ENCODE measurements around the gene SIN3B.
A peak's percentile ranks its signal among the peaks of the same experiment; 100 is the strongest.

SIN3B gene

DNA sequence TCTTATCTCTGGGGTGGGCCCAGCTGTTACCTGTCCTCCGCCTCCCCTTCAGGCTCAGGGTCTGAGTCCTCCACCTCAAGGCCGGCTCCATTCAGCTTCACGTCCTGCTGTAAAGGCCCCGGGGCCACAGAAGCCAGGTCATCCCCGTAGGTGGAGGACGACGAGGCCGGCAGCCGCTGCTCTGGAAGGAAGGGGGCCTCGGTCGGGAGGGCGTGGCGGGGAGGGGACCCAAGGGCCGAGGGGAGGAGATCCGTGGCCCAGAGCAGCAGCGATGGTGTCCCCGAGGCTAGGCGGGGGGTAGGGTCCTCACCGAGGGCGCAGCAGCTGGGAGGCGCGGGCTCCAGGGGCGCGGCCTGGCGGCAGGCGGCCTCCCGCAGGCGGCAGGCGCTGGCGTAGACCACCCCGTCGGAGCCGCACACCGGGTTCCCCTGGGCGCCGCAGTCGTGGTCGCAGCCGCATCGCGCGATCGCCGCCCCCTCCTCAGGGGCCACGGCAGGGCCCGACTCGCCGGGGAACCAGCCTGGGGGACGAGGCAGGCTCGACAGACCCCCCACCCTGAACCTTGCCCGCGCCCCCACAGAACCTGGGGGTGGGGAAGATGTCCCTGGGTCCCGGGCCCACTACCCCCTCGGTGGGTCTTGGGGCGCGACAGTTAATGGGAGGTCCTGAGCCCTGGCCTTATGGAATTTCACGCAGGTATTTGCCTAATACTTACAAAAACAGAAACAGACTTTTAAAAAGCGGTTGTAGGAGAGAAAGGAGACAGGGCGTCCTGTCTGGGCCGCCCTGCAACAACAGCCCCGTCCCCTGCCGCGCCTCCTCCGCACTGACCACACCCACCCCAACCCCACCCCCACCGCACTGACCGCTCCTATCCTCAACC is 67.2 kb downstream of the SIN3B start:
- H3K27ac ChIP-seq = peak overlapping the region; percentile 70 to 96 (median 84); a peak in 21 of 22 replicates
- H3K9ac ChIP-seq = peak overlapping the region; percentile 72 to 91 (median 81)
- no peaks in the 10 kb centered on the region for H3K27me3 ChIP-seq
- no peaks in the 10 kb centered on the region for H3K36me3 ChIP-seq
- H4K20me1 ChIP-seq = peaks cover 0 to 4% (median 0%) of the 10 kb centered on the region in 11 experiments; a peak in 1 of 22 replicates
- H3K9me3 ChIP-seq (replicated peaks in 1 of 11) = no peaks in the 10 kb centered on the region
- peak overlapping the region; percentile 57 to 76 (median 64) for H3K4me3 ChIP-seq
- peaks cover 75 to 94% (median 91%) of the 10 kb centered on the region in 10 experiments for H3K4me1 ChIP-seq
- TF ChIP-seq Cebpa-rat (IDR thresholded peaks at IDR 0.05) = no peak
- peak overlapping the region; percentile 95 to 100 (median 99) for H3K4me2 ChIP-seq

DNA sequence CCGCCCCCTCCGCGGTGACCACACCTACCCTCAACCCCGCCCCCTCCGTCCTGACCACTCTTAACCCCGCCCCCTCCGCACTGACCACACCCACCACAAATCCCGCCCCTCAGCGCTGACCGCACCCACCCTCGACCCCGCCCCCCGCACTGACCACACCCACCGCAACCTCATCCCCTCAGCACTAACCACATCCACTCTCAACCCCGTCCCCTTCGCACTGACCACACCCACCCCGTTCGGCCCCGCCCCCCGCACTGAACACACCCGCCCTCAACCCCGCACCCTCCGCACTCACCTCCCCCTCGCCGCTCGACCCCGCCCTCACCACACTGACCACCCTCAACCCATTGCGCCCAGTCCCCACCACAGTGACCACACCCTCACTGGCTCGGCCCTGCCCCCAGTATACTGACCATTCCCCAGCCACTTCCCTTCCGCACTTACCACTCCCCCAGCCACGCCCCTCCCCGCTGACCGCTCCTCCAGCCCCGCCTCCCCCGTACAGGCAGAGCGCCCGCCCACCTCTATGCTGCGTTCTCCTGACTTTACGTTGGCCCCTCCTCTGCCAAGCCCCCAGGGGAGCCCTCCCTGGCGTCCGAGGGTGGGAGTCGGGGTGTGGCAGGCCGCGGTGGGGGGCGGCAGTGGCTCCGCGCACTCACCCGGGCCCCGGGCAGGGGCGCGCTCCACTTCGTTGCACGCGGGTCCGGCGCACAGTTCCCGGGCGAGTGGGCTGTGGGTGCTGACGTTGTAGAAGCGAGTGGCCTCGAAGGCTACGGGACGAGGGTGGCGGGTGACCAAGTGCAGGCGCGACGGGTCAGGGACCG is 68.0 kb downstream of the SIN3B start:
- Histone ChIP-seq H3K9ac (peak overlapping the region; percentile 70 to 82 (median 77)), H3K27me3 (no peaks in the 10 kb centered on the region), H4K20me1 (peaks cover 0 to 4% (median 0%) of the 10 kb centered on the region in 11 experiments; a peak in 1 of 22 replicates), H3K36me3 (no peaks in the 10 kb centered on the region), H3K27ac (peak overlapping the region; percentile 60 to 82 (median 75); a peak in 21 of 22 replicates), H3K9me3 (replicated peaks in 1 of 11) (no peaks in the 10 kb centered on the region), H3K4me3 (peak overlapping the region; percentile 57 to 77 (median 66)), H3K4me1 (peaks cover 66 to 92% (median 84%) of the 10 kb centered on the region in 10 experiments), H3K4me2 (peak overlapping the region; percentile 86 to 99 (median 96))
- no peak for TF ChIP-seq Cebpa-rat (IDR thresholded peaks at IDR 0.05)

DNA sequence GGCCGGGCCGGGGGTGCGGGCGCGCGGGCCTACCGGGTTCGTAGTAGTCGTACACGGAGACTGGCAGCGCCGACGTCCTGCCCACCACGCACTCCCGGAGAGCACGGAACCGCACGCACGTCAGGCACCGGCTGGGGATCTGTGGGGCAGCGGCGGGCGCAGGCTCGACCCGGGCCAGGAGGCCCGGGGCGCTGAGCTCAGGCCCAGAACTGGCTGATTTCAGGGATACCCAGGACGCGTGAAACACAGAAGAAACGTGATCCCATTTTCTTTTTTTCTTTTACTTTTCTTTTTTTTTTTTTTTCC is 68.6 kb downstream of the SIN3B start:
- peak overlapping the region; percentile 70 to 82 (median 77) for H3K9ac ChIP-seq
- H3K4me3 ChIP-seq = peak overlapping the region; percentile 57 to 77 (median 66)
- no peak for TF ChIP-seq Cebpa-rat (IDR thresholded peaks at IDR 0.05)
- no peaks in the 10 kb centered on the region; a peak in 1 of 22 replicates for H4K20me1 ChIP-seq
- H3K4me2 ChIP-seq = peak overlapping the region; percentile 86 to 99 (median 96)
- no peaks in the 10 kb centered on the region for H3K9me3 ChIP-seq (replicated peaks in 1 of 11)
- peaks cover 0 to 4% (median 0%) of the 10 kb centered on the region in 11 experiments; a peak in 1 of 22 replicates for H3K36me3 ChIP-seq
- H3K4me1 ChIP-seq = peaks cover 60 to 89% (median 78%) of the 10 kb centered on the region in 10 experiments
- H3K27ac ChIP-seq = peak overlapping the region; percentile 60 to 82 (median 75); a peak in 21 of 22 replicates
- no peaks in the 10 kb centered on the region for H3K27me3 ChIP-seq

DNA sequence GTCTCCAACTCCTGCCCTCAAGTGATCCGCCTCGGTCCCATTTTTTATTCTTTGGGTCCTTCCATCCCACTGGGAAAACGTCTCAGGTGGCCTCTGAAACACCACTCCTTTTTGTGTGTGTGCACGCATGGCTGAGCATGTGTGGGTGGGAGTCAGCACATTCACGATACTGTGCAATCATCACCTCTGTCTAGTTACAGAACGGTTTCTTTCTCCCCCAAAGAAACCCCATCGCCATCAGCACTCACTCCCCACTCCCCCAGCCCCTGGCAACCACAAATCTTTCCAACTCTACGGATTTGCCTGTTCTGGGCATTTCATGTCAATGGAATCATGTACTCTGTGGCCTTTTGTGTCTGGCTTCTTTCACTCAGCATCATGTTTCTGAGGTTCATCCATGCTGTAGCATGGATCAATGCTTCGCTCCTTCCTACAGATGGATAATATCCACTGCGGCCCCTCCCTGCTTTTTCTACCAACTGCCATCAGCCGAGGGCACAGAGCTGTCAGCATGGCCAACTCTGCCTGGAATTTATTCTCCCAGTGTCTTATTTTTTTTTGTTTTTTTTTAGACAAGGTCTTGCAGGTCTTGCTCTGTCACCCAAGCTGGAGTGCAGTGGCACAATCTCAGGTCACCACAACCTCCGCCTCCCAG is 69.3 kb downstream of the SIN3B start:
- H3K4me3 ChIP-seq = peak overlapping the region in 7 of 10 experiments; percentile 64 to 77 (median 68); a peak in 7 of 20 replicates
- peak overlapping the region; percentile 86 to 99 (median 96) for H3K4me2 ChIP-seq
- peak overlapping the region in 9 of 11 experiments; percentile 0 to 82 (median 77); a peak in 8 of 22 replicates for H3K9ac ChIP-seq

DNA sequence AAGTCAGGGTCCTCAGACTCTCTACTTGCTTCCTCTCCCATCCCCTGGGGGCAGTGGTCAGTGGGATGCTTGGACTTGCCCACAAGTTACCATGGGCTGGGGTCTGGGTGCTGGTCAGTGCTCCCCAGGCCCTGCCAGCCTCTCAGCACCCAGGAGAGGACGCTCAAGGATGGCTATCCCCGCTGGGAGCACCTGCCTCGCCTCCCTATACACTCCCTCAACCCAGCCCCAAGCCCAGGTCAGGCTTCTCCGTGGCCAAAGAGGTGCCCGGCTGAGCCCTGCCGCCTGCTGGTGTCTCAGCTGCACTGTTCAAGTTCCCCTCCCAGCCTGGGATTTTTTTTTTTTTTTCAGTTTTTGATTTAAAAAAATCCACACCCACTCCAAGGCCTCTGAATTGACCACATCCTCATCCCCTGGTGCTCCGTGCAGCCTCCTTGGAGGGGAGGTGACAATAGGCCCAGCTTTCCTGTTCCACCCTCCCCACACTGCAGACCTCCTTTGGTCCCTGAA is 70.4 kb downstream of the SIN3B start:
- Histone ChIP-seq H3K27ac (peak overlapping the region in 8 of 11 experiments; percentile 21 to 82 (median 60); a peak in 15 of 22 replicates), H3K4me1 (peaks cover 42 to 71% (median 60%) of the 10 kb centered on the region in 10 experiments), H3K27me3 (no peaks in the 10 kb centered on the region), H3K9me3 (replicated peaks in 1 of 11) (no peaks in the 10 kb centered on the region), H3K4me3 (no peak overlapping the region), H4K20me1 (no peaks in the 10 kb centered on the region), H3K36me3 (peaks cover 0 to 14% (median 0%) of the 10 kb centered on the region in 11 experiments; a peak in 5 of 22 replicates), H3K9ac (peak overlapping the region in 8 of 11 experiments; percentile 0 to 82 (median 44); a peak in 10 of 22 replicates), H3K4me2 (peak overlapping the region; percentile 70 to 99 (median 96))
- no peak for TF ChIP-seq Cebpa-rat (IDR thresholded peaks at IDR 0.05)

More for the DNA sequence above, 69.3 kb downstream of the SIN3B start:
- Histone ChIP-seq H3K27ac (peak overlapping the region in 6 of 11 experiments; percentile 71 to 82 (median 76); a peak in 10 of 22 replicates), H3K9me3 (replicated peaks in 1 of 11) (no peaks in the 10 kb centered on the region), H3K27me3 (no peaks in the 10 kb centered on the region), H4K20me1 (no peaks in the 10 kb centered on the region), H3K4me1 (peaks cover 54 to 82% (median 72%) of the 10 kb centered on the region in 10 experiments), H3K36me3 (peaks cover 0 to 11% (median 0%) of the 10 kb centered on the region in 11 experiments; a peak in 3 of 22 replicates)
- TF ChIP-seq Cebpa-rat (IDR thresholded peaks at IDR 0.05) = 0 out of 22 replicates have a peak, but pooled peaks of 1 of the 11 experiments have one; percentile 10

DNA sequence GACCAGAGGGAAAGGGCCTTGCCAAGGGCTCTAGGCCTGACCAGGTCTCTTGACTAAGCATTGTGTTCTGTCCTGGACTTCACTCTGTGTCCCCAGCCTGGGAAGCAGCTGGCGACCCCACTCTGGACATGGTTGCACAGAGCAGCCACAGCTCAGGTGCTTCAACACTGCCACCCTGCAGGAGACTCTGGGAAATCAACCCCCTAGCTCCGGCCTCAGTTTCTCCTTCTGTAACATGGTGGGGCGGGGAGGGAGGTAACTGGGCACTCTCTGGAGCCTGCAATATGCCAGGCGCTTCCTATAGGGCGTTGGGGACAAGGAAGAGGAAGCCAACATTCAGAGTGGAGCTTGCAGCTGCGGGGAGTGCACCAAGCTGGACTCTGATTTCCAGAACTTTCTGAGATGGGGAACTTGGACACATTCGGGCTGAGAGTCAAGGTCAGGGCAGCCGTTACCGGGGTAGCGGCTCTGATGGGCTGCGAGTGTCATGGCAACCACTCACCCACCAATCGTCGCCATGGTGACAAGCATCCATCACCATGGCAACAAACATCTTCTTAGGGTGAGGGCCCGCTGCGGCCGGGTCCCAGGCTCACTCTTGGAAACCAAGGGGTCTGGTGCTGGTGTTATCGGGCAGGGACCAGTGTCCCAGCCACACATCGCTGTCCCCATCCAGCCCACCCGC is 72.4 kb downstream of the SIN3B start:
- Histone ChIP-seq H3K9me3 (replicated peaks in 1 of 11) (no peaks in the 10 kb centered on the region), H3K27ac (peak overlapping the region in 2 of 11 experiments; percentile 10 to 22; a peak in 2 of 22 replicates), H3K36me3 (peaks cover 0 to 14% (median 0%) of the 10 kb centered on the region in 11 experiments; a peak in 5 of 22 replicates), H3K27me3 (no peaks in the 10 kb centered on the region), H4K20me1 (no peaks in the 10 kb centered on the region), H3K9ac (no peak overlapping the region), H3K4me1 (peaks cover 26 to 56% (median 46%) of the 10 kb centered on the region in 10 experiments), H3K4me2 (peak overlapping the region in 1 of 11 experiments; percentile 7; a peak in 2 of 22 replicates), H3K4me3 (no peak overlapping the region)
- TF ChIP-seq Cebpa-rat (IDR thresholded peaks at IDR 0.05) = no peak

DNA sequence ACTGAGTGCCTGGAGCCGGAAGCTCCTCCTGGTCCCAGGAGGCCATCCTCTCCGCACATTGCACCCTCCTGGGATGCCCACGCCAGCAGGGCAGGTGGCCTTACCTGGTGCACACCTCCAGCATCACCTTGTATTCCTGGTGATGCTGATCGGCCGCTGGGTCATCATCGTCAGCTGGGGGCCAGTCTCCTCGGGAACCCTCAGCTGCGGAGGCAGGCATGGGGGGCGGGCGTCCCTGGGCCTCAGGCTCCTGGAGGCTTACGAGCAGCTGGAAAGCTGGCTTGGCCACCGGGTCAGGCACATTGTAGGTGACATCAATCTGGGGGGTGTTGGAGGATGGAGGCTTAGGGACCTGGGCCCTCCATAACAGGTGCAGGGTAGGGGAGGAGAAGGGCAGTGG is 73.3 kb downstream of the SIN3B start:
- Histone ChIP-seq H3K27me3 (no peaks in the 10 kb centered on the region), H3K36me3 (peaks cover 0 to 14% (median 0%) of the 10 kb centered on the region in 11 experiments; a peak in 5 of 22 replicates), H3K9me3 (replicated peaks in 1 of 11) (no peaks in the 10 kb centered on the region), H3K27ac (no peak overlapping the region), H3K4me3 (no peak overlapping the region), H3K4me2 (no peak overlapping the region; a peak in 1 of 22 replicates), H3K4me1 (peaks cover 26 to 54% (median 44%) of the 10 kb centered on the region in 10 experiments), H3K9ac (no peak overlapping the region), H4K20me1 (no peaks in the 10 kb centered on the region)
- TF ChIP-seq Cebpa-rat (IDR thresholded peaks at IDR 0.05) = no peak

All from BLaER1 treated with 17β-estradiol and CSF1 and Interleukin-3, amounts not matched to agents 10 nM and 100 nM (cell line).